ENCODE data around the gene SPDYE16. TPM values are rescaled to one million over a fixed set of nuclear protein-coding genes. Genes with fewer than 3 reads are reported as not detected.
"Not testable (repeated sequence)": the region's sequence is repeated elsewhere in the genome, so short reads cannot be mapped to it uniquely, and the experiment has no call there.

Gene SPDYE16
- total RNA-seq, 2 experiments from 2014 or later: 0.53 TPM; not detected in 1

DNA sequence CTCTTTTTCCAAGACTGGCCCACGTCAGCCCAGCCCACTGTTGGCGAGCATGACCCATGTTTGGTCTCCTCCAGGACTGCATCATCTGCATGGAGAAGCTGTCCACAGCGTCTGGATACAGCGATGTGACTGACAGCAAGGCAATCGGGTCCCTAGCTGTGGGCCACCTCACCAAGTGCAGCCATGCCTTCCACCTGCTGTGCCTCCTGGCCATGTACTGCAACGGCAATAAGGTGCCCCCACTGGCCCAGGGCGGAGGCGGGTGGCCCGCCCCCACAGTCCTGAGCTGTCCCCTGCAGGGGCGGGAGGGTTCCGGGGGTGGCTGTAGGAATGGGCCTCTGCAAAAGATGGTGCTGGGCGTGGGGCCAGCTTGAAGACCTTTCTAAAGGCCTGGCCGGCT lies 40.9 kb downstream of the SPDYE16 start:
- H3K4me1 Mint-ChIP-seq (ENCODE audit: low read depth); CTCF ChIA-PET; POLR2A ChIA-PET: not testable (repeated sequence)

DNA sequence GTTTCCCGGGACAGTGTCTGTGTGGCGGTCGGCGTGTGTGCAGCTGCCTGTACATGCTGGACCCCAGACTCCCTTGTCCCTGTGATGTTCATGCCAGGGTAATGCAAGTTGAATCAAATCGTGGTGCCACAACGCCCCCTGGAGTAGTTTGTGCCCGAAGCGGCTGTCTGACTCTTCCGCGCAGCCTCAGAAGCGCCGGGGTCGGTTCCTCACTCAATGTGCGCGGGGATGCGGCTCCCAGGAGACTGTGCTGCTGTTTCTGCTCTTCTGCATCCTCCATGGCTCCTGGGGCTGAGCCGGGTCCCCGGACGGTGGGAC lies 43.2 kb downstream of the SPDYE16 start:
- CTCF ChIA-PET; H3K27ac ChIP-seq (ENCODE audit: low read depth in 1 of 2, low read length in 2 of 2); H3K4me1 ChIP-seq (ENCODE audit: insufficient read depth, low read length); POLR2A ChIA-PET; H3K27me3 Mint-ChIP-seq; H3K4me1 Mint-ChIP-seq (ENCODE audit: low read depth); H3K4me3 ChIP-seq (ENCODE audit: low read length); H3K4me3 Mint-ChIP-seq; H3K27ac Mint-ChIP-seq; H3K36me3 ChIP-seq (ENCODE audit: insufficient read depth, low read length); H3K9me3 Mint-ChIP-seq; DNase-seq; H3K9me3 ChIP-seq (ENCODE audit: control insufficient read depth in 1 of 2, insufficient read depth in 1 of 2, low read length in 2 of 2); H3K27me3 ChIP-seq (ENCODE audit: control insufficient read depth in 1 of 2, insufficient read depth in 2 of 2, low read length in 2 of 2): not testable (repeated sequence)
- intact Hi-C loops (cut with DNase I, micrococcal nuclease): loop anchor here in 1 of 2 experiments (10.0 kb wide), 1 partner anchor 495 kb away; no protein-coding TSS in a partner anchor
- ATAC-seq (ENCODE audit: poor library complexity): peak; percentile 77
- peaks cover 14% of the 10 kb centered on the region for H3K36me3 Mint-ChIP-seq (ENCODE audit: low read depth)

More for the DNA sequence above, 40.9 kb downstream of the SPDYE16 start:
- ATAC-seq (ENCODE audit: poor library complexity); H3K27ac Mint-ChIP-seq; H3K9me3 Mint-ChIP-seq; H3K27me3 ChIP-seq (ENCODE audit: control insufficient read depth in 1 of 2, insufficient read depth in 2 of 2, low read length in 2 of 2); H3K4me3 ChIP-seq (ENCODE audit: low read length); H3K27me3 Mint-ChIP-seq; DNase-seq; H3K9me3 ChIP-seq (ENCODE audit: control insufficient read depth in 1 of 2, insufficient read depth in 1 of 2, low read length in 2 of 2); H3K4me3 Mint-ChIP-seq; H3K4me1 ChIP-seq (ENCODE audit: insufficient read depth, low read length); H3K36me3 ChIP-seq (ENCODE audit: insufficient read depth, low read length); H3K27ac ChIP-seq (ENCODE audit: low read depth in 1 of 2, low read length in 2 of 2): not testable (repeated sequence)
- intact Hi-C loops (cut with DNase I, micrococcal nuclease): loop anchor here in 1 of 2 experiments (10.0 kb wide), 1 partner anchor 493 kb away; no protein-coding TSS in a partner anchor
- peaks cover 25% of the 10 kb centered on the region for H3K36me3 Mint-ChIP-seq (ENCODE audit: low read depth)

DNA sequence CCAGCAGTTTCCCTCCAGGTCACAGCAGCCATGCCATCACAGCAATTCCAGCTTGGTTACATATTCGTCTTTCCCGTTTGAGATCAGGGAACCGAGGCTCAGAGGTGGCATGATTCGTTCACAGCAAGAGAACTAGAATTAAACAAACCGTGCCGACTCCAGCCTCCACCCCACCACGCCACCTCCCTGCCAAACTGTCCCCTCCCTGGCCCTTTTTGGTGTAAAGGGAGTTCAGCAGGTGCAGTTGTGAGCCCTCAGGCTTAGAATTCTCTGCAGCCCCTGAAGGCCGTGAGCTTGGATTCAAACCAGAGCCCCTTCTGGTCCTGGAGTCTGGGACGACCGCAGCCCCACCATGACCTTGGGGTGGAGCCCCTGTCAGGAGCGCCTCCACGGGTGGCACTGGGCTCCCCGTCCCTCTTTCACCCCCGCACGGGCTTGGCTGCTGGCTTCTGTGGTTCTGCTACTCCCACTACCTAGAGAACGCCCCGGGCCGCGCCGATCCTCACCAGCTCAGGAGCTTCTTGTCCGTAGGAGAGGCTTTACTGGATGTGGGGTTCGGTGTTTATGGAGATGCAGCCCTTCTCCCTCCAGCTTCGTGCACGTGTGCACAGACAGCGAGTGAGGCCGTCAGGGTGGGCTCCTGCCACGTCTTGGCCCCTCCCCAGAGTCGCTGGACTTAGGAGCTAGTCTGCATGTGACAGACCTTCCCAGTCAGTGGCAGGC lies 43.7 kb downstream of the SPDYE16 start:
- peak in 1 of 14 experiments; percentile 19 for DNase-seq
- H3K27ac ChIP-seq (ENCODE audit: low read depth in 1 of 2, low read length in 2 of 2); CTCF ChIA-PET; H3K4me1 Mint-ChIP-seq (ENCODE audit: low read depth); intact Hi-C loops (cut with DNase I, micrococcal nuclease); H3K36me3 ChIP-seq (ENCODE audit: insufficient read depth, low read length); H3K4me1 ChIP-seq (ENCODE audit: insufficient read depth, low read length); POLR2A ChIA-PET; H3K9me3 ChIP-seq (ENCODE audit: control insufficient read depth in 1 of 2, insufficient read depth in 1 of 2, low read length in 2 of 2); H3K27ac Mint-ChIP-seq; H3K4me3 Mint-ChIP-seq; H3K27me3 Mint-ChIP-seq; H3K9me3 Mint-ChIP-seq; H3K27me3 ChIP-seq (ENCODE audit: control insufficient read depth in 1 of 2, insufficient read depth in 2 of 2, low read length in 2 of 2); H3K4me3 ChIP-seq (ENCODE audit: low read length): not testable (repeated sequence)
- ATAC-seq (ENCODE audit: poor library complexity): peak; percentile 44
- peaks cover 14% of the 10 kb centered on the region for H3K36me3 Mint-ChIP-seq (ENCODE audit: low read depth)

DNA sequence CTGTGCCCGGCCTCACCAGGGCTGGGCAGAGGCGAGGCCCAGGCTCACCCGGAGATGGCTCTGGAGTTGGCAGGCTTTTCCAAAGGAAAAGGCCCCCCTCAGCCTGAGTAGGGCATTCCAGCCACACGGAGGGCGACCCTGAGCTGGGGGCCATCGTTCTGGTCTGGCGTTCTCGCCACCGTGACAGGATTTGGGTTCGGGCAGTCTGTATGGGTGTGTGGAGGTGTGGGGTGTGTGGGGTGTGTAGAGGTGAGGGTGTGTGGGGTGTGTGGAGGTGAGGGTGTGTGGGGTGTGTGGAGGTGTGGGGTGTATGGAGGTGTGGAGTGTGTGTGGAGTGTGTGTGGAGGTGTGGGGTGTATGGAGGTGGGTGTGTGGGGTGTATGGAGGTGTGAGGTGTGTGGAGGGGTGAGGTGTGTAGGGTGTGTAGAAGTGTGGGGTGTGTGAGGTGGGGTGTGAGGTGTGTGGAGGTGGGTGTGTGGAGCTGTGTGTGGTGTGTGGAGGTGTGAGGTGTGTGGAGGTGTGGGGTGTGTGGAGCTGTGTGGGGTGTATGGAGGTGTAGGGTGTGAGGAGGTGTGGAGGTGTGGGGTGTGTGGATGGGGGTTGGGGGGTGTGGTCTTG lies 44.4 kb downstream of the SPDYE16 start:
- H3K36me3 Mint-ChIP-seq (ENCODE audit: low read depth): peaks cover 14% of the 10 kb centered on the region
- H3K4me3 Mint-ChIP-seq; H3K4me1 Mint-ChIP-seq (ENCODE audit: low read depth); POLR2A ChIA-PET; intact Hi-C loops (cut with DNase I, micrococcal nuclease); H3K4me3 ChIP-seq (ENCODE audit: low read length); H3K27ac ChIP-seq (ENCODE audit: low read depth in 1 of 2, low read length in 2 of 2); ATAC-seq (ENCODE audit: poor library complexity); H3K9me3 ChIP-seq (ENCODE audit: control insufficient read depth in 1 of 2, insufficient read depth in 1 of 2, low read length in 2 of 2); H3K4me1 ChIP-seq (ENCODE audit: insufficient read depth, low read length); DNase-seq; H3K9me3 Mint-ChIP-seq; H3K27ac Mint-ChIP-seq; H3K36me3 ChIP-seq (ENCODE audit: insufficient read depth, low read length); H3K27me3 Mint-ChIP-seq; CTCF ChIA-PET; H3K27me3 ChIP-seq (ENCODE audit: control insufficient read depth in 1 of 2, insufficient read depth in 2 of 2, low read length in 2 of 2): not testable (repeated sequence)

GRCh38 chr7:76497918-76498582 lies 45.0 kb downstream of the SPDYE16 start:
- not testable (repeated sequence) for H3K27me3 Mint-ChIP-seq

DNA sequence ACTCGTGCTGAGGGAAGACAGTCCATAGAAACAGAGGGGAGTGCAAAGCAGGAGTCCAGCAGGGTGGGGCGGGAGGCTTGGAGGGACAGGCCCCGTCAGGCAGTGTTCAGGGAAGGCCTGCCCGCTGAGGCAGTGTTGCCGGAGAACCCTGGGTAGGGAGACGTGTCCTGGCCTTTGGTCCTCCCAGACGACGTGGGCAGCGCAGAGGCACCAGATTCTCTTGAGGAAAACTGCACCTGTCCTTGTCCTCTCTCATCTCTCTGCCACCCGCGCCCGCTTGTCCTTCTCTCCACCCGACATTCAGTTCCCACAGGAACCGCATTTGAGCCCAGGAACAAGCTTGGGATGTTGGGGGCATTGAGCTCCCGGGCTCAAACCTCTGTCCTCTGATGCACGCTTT lies 47.4 kb downstream of the SPDYE16 start:
- H3K36me3 Mint-ChIP-seq (ENCODE audit: low read depth); H3K36me3 ChIP-seq (ENCODE audit: insufficient read depth, low read length); ATAC-seq (ENCODE audit: poor library complexity); H3K9me3 Mint-ChIP-seq; H3K4me3 ChIP-seq (ENCODE audit: low read length); H3K27me3 ChIP-seq (ENCODE audit: control insufficient read depth in 1 of 2, insufficient read depth in 2 of 2, low read length in 2 of 2); H3K27me3 Mint-ChIP-seq; H3K27ac Mint-ChIP-seq; H3K4me3 Mint-ChIP-seq; DNase-seq; H3K4me1 Mint-ChIP-seq (ENCODE audit: low read depth); CTCF ChIA-PET; H3K4me1 ChIP-seq (ENCODE audit: insufficient read depth, low read length); H3K27ac ChIP-seq (ENCODE audit: low read depth in 1 of 2, low read length in 2 of 2); POLR2A ChIA-PET; H3K9me3 ChIP-seq (ENCODE audit: control insufficient read depth in 1 of 2, insufficient read depth in 1 of 2, low read length in 2 of 2); intact Hi-C loops (cut with DNase I, micrococcal nuclease): not testable (repeated sequence)

More at GRCh38 chr7:76497918-76498582, 45.0 kb downstream of the SPDYE16 start:
- ATAC-seq (ENCODE audit: poor library complexity); CTCF ChIA-PET; H3K4me3 Mint-ChIP-seq; H3K4me3 ChIP-seq (ENCODE audit: low read length); DNase-seq; H3K27ac Mint-ChIP-seq; H3K4me1 ChIP-seq (ENCODE audit: insufficient read depth, low read length); H3K9me3 ChIP-seq (ENCODE audit: control insufficient read depth in 1 of 2, insufficient read depth in 1 of 2, low read length in 2 of 2); H3K36me3 ChIP-seq (ENCODE audit: insufficient read depth, low read length); H3K27me3 ChIP-seq (ENCODE audit: control insufficient read depth in 1 of 2, insufficient read depth in 2 of 2, low read length in 2 of 2); POLR2A ChIA-PET; intact Hi-C loops (cut with DNase I, micrococcal nuclease); H3K36me3 Mint-ChIP-seq (ENCODE audit: low read depth); H3K9me3 Mint-ChIP-seq; H3K27ac ChIP-seq (ENCODE audit: low read depth in 1 of 2, low read length in 2 of 2); H3K4me1 Mint-ChIP-seq (ENCODE audit: low read depth): not testable (repeated sequence)

- POLR2A ChIA-PET; H3K4me3 ChIP-seq (ENCODE audit: low read length): not testable (repeated sequence)
Observed at GRCh38 chr7:76492139-76492538, 51.0 kb downstream of the SPDYE16 start.

More at GRCh38 chr7:76492139-76492538, 51.0 kb downstream of the SPDYE16 start:
- H3K4me1 Mint-ChIP-seq (ENCODE audit: low read depth); H3K27ac Mint-ChIP-seq; H3K4me3 Mint-ChIP-seq; ATAC-seq (ENCODE audit: poor library complexity); H3K27ac ChIP-seq (ENCODE audit: low read depth in 1 of 2, low read length in 2 of 2); CTCF ChIA-PET; H3K9me3 ChIP-seq (ENCODE audit: control insufficient read depth in 1 of 2, insufficient read depth in 1 of 2, low read length in 2 of 2); H3K4me1 ChIP-seq (ENCODE audit: insufficient read depth, low read length); H3K36me3 Mint-ChIP-seq (ENCODE audit: low read depth); H3K27me3 ChIP-seq (ENCODE audit: control insufficient read depth in 1 of 2, insufficient read depth in 2 of 2, low read length in 2 of 2); H3K9me3 Mint-ChIP-seq; H3K27me3 Mint-ChIP-seq; H3K36me3 ChIP-seq (ENCODE audit: insufficient read depth, low read length); DNase-seq; intact Hi-C loops (cut with DNase I, micrococcal nuclease): not testable (repeated sequence)
